T47D (cell line): Measurements from ENCODE around the gene FAM20C.
"Not testable (repeated sequence)": the region's sequence is repeated elsewhere in the genome, so short reads cannot be mapped to it uniquely, and the experiment has no call there.

Experiments
- DNase-seq, 2 experiments: peaks; one replicate each; pipeline versions ENCODE4 v3.0.0 to v3.0.0-alpha.2; 2011 to 2012; ENCODE audit warnings: low read depth in 1 of 2, low spot score in 1 of 2
- JUND ChIP-seq: IDR thresholded peaks from 2 replicates; pipeline ENCODE4 v1.6.1; 2012; ENCODE audit warnings: low read depth
- in situ Hi-C: cut with HindIII; loops from 2 replicates; pipeline ENCODE4 v1.10.0; 2016; ENCODE audit warnings: low sequenced_read_pairs, low pct_unique_long_range_greater_than_20kb

The FAM20C gene

GRCh38 chr7:256461-256940, 64.1 kb downstream of the FAM20C start:
- DNase-seq = no peak
- TF ChIP-seq JUND = no peak
- in situ Hi-C loops = no loop called here

GRCh38 chr7:256981-257646, 64.7 kb downstream of the FAM20C start:
- TF ChIP-seq JUND = no peak
- no peak for DNase-seq
- in situ Hi-C loops = no loop called here

- DNase-seq = no peak
- in situ Hi-C loops = no loop called here
Measured at GRCh38 chr7:257647-257992, 65.2 kb downstream of the FAM20C start.

GRCh38 chr7:258476-259190, 66.3 kb downstream of the FAM20C start:
- DNase-seq = no peak
- TF ChIP-seq JUND = no peak
- in situ Hi-C loops = no loop called here

More at GRCh38 chr7:257647-257992, 65.2 kb downstream of the FAM20C start:
- TF ChIP-seq JUND = no peak

- in situ Hi-C loops = no loop called here
- DNase-seq = no peak
- TF ChIP-seq JUND = no peak
Measured at GRCh38 chr7:259191-259505, 66.8 kb downstream of the FAM20C start.

- no peak for DNase-seq
- in situ Hi-C loops = no loop called here
- TF ChIP-seq JUND = no peak
Measured at GRCh38 chr7:259751-260405, 67.5 kb downstream of the FAM20C start.

GRCh38 chr7:260441-261281, 68.3 kb downstream of the FAM20C start:
- no peak for TF ChIP-seq JUND
- in situ Hi-C loops = no loop called here
- DNase-seq = no peak

GRCh38 chr7:261341-262250, 69.2 kb downstream of the FAM20C start:
- no peak for DNase-seq
- no peak for TF ChIP-seq JUND
- in situ Hi-C loops = no loop called here

GRCh38 chr7:262251-262572, 69.8 kb downstream of the FAM20C start:
- no peak for TF ChIP-seq JUND
- in situ Hi-C loops = no loop called here

GRCh38 chr7:262631-263311, 70.4 kb downstream of the FAM20C start:
- DNase-seq, in situ Hi-C loops: not testable (repeated sequence)

More at GRCh38 chr7:262251-262572, 69.8 kb downstream of the FAM20C start:
- DNase-seq = no peak

- DNase-seq = peak in 1 of 2 experiments; percentile 63
- in situ Hi-C loops = not testable (repeated sequence)
Measured at GRCh38 chr7:263483-264351, 71.3 kb downstream of the FAM20C start.
